Stimulated activated CD8-positive, alpha-beta memory T cell treated with anti-CD3 and anti-CD28 coated beads, Interleukin-2, amount 100 ng/mL, for 48 hours (primary cell): ENCODE measurements around the gene CX3CL1.

Experiments used
- DNase-seq, 2 donors: peaks; one replicate each; pipeline ENCODE4 v3.0.0-alpha.2; 2020; ENCODE audit warnings: low read depth in 2 of 2

CX3CL1 gene

DNA sequence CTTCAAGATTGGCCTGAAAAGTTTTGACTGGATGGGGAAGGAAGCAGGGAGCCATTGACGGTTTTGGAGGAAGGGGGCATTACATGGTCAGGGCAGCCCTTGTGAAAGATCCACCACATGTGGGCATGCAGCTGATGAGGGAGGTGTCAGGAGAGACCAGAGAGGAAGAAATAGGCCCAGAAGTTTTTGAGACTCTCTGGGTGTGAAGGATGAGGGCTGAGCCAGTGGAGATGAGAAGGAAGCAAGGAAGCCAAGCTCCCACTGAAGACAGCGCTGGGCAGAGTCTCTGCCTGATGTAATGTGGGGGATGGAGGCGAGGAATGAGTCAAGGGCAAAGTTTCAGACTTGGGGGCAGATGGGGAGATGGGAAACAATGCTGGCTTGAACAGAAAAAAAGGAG lies 32.8 kb downstream of the CX3CL1 start:
- no peak for DNase-seq

DNA sequence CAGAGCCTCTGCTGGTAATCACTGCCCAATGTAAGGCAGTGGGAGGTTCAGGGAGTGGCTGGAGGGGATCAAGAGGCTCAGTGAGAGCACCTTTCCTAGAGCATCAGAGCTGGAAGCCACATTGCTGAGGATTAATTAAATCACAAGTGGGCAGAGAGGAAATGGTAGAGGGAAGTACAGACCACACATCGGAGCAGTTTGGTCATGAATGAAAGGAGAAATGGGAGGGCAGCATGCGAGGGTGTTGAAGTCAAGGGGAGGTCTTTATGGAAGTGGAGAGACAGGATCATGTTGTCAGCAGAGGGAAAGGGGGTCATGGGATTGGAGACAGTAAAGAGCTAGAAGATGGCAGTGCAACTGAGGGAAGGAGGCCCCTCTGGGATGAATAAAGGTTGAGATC lies 34.6 kb downstream of the CX3CL1 start:
- no peak for DNase-seq

- DNase-seq, result no peak
Measured at GRCh38 chr16:57407521-57408353, 35.4 kb downstream of the CX3CL1 start.

- DNase-seq, result no peak
Measured at GRCh38 chr16:57409065-57409464, 36.8 kb downstream of the CX3CL1 start.

DNA sequence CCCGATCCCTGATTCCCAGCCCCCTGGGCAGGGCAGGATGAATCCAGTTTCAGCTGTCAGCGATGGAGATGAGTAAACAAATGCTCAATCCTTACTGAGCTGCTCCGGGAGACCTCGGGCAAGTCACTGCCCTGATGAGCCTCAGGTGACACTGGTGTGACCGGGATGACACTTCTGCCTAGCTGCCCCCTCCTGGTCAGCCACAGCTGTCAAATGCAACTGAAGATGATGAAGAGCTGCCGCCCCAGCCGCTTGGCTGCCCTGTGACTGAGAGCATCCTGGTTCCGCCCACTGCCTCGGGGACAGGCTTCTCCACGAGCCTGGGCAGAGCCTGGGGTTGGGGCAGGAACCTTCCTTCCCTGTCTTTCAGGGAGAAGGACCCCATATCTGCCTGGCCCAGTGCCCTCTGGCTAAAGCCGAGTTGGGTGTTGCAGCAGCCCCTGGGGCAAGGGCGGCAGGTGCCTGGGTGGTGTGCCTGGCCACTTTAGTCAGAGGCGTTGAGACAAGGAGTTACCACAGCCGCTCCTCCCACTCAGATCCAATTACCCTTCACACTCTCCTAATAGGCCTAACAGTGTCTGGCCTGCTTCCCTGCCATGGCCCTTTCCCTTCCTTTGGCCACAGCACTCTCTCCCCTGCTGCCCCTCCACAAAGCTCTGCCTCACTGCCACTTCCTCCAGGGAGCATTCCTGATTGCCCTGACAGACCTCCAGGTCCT lies 37.7 kb downstream of the CX3CL1 start:
- DNase-seq, result no peak

- DNase-seq, result no peak
Measured at GRCh38 chr16:57411362-57411976, 39.2 kb downstream of the CX3CL1 start.

DNA sequence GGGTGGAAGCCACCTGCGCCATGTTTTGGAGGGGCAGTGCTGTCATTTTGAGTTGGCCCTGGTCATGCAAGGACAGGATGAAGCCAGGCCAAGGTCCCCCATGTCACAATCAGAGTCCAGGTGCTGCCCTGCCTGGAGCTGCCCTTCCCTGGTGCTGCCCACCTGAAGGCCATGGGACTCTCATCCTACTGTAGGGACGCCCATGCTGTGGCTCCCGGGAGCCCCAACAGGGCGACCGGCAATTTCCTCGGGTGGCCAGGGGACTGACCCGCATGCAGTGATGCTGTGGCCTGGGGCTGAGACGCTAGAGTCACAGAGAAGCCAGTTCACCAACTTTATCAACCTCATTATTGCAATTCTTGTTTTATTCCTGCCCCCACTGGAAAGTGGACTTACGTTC lies 40.3 kb downstream of the CX3CL1 start:
- DNase-seq, result no peak

DNA sequence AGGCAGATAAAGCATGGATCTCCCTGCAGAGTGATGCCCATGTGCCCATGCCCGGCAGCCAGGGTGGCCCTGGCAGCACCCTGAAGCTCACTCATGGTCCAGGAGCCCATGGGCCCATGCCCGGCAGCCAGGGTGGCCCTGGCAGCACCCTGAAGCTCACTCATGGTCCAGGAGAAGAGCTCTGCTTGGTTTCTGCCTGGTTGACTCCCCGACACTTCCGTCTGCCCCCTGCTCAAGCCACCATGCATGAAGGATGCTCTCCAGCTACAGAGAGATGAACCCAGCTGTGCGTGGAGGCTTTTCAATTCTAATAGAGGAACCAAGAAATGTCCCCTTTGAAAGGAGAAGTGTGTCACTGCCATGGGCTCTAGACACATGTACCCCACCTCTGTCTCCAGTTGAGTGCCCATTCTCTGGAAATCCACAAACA lies 41.0 kb downstream of the CX3CL1 start:
- DNase-seq, result no peak

GRCh38 chr16:57413733-57414132 lies 41.4 kb downstream of the CX3CL1 start:
- DNase-seq, result no peak

DNA sequence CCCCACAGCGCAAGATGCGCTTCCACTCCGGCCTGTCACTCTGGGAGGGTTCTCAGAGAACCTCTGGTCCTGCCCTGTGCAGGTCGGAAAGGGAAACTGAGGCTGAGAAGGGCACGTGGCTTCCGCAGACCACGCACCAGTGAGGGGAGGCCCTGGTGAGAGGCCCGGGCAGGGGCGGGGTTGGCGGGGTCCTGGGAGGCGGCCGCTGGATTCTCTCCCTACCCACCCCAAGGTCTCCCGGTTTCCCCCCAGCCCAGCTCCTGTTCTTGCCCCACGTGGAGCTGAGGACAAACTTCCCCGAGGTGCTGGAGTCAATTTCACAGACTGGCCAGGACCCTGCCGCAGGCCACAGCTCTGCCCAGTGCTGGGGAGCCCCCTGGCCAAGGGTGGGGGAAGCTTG lies 43.8 kb downstream of the CX3CL1 start:
- no peak for DNase-seq

GRCh38 chr16:57419506-57419905 lies 47.2 kb downstream of the CX3CL1 start:
- DNase-seq, result no peak

GRCh38 chr16:57422026-57422944 lies 50.0 kb downstream of the CX3CL1 start:
- no peak for DNase-seq

DNA sequence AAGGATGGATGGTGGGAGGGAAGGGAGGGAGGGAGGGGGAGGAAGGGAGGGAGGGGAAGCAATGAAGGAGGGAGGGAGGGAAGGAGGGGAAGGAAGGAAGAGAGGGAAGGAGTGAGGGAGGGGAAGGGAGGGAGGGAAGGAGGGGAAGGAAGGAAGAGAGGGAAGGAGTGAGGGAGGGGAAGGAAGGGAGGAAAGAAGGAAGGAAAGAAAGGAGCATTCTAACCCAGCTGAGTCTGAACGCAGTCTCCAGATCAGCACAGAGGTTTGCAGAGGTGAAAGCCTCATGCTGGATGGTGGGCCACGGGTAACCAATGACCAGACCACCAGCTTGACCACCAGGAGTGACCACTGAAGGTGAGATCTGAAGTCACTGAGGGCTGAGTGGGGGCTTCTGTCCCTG lies 50.9 kb downstream of the CX3CL1 start:
- no peak for DNase-seq

- DNase-seq, result no peak
Measured at GRCh38 chr16:57424583-57424982, 52.3 kb downstream of the CX3CL1 start.

- DNase-seq, result no peak
Measured at GRCh38 chr16:57426356-57426755, 54.1 kb downstream of the CX3CL1 start.

- no peak for DNase-seq
Measured at GRCh38 chr16:57427307-57427706, 55.0 kb downstream of the CX3CL1 start.

- no peak for DNase-seq
Measured at GRCh38 chr16:57427824-57428223, 55.5 kb downstream of the CX3CL1 start.

- no peak for DNase-seq
Measured at GRCh38 chr16:57430955-57431354, 58.7 kb downstream of the CX3CL1 start.

- no peak for DNase-seq
Measured at GRCh38 chr16:57432505-57432904, 60.2 kb downstream of the CX3CL1 start.

- DNase-seq, result no peak
Measured at GRCh38 chr16:57432989-57433388, 60.7 kb downstream of the CX3CL1 start.

DNA sequence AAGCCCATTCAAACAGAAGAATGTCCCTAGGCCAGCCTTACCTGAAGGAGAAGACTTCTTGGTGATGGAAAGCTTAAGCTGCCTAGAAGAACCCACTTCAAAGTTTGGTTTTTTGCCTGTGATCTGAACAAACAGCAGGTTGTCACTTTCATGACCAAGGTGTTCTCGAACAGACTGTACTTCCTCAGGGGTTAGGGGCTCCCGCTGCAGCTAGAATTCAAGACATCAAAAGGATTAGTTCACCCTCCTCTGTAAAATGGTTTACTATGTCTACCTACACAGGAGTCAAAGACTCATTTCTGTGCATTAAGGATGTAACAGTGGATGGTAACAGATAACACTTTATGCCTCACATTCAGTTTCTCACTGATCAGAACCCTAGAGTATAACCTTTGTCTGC lies 61.7 kb downstream of the CX3CL1 start:
- DNase-seq, result no peak
